Left colon (tissue), 2 donors: ENCODE data around the gene BHMT2. TPM values are rescaled to one million over a fixed set of nuclear protein-coding genes. Genes with fewer than 3 reads are reported as not detected.

Experiments
- ATAC-seq: fragments of 200-7000 bp; cut with Tn5 transposase; one replicate; pipeline ENCODE4 v1.9.1; 2020; ENCODE audit warnings: mild to moderate bottlenecking, moderate library complexity
- DNase-seq, 2 donors: peaks; one replicate each; pipeline ENCODE4 v3.0.0-alpha.2; 2020
- intact Hi-C, 2 donors: fragments of 100-400 bp; cut with DNase I in 1 of 2; cut with micrococcal nuclease in 1 of 2; formaldehyde crosslinking; loops; one replicate each; pipeline versions ENCODE4 v1.11.2 to v1.14.0; 2022; cut with DNase I, micrococcal nuclease
- total RNA-seq, 2 donors: library from RNA; stranded (reverse); fragmentation: NEBNext Ultra II Directional; extraction: Animal tissue kit (Norgen Biotek cat#: 25700); gene quantifications; one replicate each; pipeline ENCODE4 v1.2.1, GENCODE V29; 2021
- donor health status: DM: no; HTN: no; CAD: no.
- donor health status: DM: yes; HTN: yes; CAD: no.

BHMT2 gene
- total RNA-seq, 2 donors from 2014 or later, result 0.98 to 1.6 TPM

DNA sequence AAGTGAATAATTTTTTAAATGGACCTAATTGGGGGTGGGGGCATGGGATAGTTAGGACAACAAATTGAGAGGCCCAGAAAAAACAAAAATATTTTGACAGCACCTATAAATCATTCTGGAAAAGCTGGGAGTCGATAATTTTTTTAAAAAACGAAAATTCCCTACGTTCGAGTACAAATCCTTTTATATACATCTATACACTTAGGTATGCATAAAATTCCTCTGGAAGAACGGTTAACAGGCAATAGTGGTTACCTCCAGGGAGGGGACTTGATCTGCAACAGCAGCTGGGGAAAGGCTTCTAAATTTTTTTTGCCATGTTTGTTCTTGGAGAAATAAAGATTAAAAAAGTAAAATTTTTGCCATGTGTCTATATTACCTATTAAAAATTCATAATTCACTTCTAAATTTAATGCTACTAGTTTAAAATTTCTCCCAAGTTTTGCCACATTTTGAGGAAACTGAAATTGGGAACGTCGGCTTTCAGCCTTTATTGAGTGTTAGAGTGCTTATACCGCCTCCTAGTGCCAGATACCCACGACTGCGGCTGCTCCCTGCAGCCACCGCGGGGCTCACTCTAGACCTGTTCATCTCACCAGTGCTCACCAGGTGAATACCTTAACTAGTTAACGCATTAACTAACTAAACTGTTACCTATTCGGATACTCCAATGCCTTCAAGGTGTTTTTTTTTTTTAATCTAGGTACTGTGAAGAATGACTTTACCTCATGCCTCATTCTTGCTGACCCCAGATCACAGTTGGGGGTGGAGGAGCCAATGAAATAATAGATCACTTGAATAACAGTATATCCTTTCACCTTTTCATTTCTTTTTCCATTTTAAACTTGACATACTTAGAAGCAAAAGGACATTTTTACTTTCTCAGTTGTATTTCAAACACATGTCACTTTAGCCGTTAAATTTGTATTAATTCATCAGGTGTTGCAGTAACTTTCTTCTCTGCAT lies 40.2 kb downstream of the BHMT2 start:
- ATAC-seq (peak; percentile 44), DNase-seq (peak in 1 of 2 donors; percentile 36)
- intact Hi-C loops, result no loop called here

GRCh38 chr5:79111387-79111959 lies 41.9 kb downstream of the BHMT2 start, which contains the start of gene BHMT:
BHMT (plus strand) TSS chr5:79111809; CDS start chr5:79111886, 77 bp downstream.
- DNase-seq (no peak), ATAC-seq (peak; percentile 51)
- intact Hi-C loops, result no loop called here

GRCh38 chr5:79111960-79112702 lies 42.6 kb downstream of the BHMT2 start:
- peak; percentile 47 for ATAC-seq
- intact Hi-C loops, result no loop called here
- no peak for DNase-seq

- ATAC-seq (no peak), DNase-seq (no peak)
- intact Hi-C loops, result no loop called here
These were observed 43.1 kb downstream of the BHMT2 start for GRCh38 chr5:79112703-79113058.

- ATAC-seq (no peak), DNase-seq (no peak)
- intact Hi-C loops, result no loop called here
These were observed 49.9 kb downstream of the BHMT2 start for GRCh38 chr5:79119486-79119885.

- ATAC-seq (no peak), DNase-seq (no peak)
- intact Hi-C loops, result no loop called here
These were observed 50.7 kb downstream of the BHMT2 start for GRCh38 chr5:79120221-79120620.

GRCh38 chr5:79122973-79123372 lies 53.4 kb downstream of the BHMT2 start:
- ATAC-seq (no peak), DNase-seq (no peak)
- intact Hi-C loops, result no loop called here

GRCh38 chr5:79124607-79125006 lies 55.0 kb downstream of the BHMT2 start:
- DNase-seq (no peak), ATAC-seq (no peak)
- intact Hi-C loops, result no loop called here

DNA sequence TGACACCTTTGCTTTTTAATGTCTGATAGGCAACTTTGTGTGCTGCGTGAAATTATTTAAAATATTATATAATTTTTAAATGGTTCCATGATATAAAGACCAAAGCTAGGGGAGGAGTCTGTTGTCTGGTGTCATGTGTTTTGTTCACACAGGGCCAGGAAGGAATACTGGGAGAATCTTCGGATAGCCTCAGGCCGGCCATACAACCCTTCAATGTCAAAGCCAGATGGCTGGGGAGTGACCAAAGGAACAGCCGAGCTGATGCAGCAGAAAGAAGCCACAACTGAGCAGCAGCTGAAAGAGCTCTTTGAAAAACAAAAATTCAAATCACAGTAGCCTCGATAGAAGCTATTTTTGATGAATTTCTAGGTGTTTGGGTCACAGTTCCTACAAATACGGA lies 61.2 kb downstream of the BHMT2 start:
- ATAC-seq (no peak), DNase-seq (no peak)
- intact Hi-C loops, result loop anchor here in 1 of 2 donors (5.0 kb wide), 1 partner anchor 332 kb away; no protein-coding TSS in a partner anchor

DNA sequence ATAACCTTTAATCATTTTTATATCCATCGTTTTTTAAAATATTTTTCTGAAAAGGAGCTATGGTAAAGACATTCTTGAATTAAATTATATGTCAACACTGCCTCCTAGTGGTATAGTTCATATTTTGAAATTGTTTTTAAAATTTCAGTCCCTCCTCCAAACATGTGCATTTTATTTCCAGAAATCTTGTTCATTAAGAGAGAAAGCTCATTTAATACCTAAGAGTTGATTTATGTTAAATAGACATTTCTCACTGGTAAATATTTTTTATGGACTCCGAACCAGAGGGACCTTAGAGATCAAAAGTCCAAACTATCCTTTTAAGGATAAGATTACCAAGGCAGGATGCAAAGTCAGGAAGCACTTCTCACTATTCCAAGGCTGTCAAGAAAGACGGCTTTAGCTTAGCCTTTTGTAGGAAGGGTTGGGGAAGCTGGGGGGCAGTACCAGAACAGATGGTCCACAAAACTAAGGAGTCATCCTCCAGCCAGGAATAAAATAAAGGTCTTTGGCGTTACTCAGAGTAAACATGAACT lies 63.6 kb downstream of the BHMT2 start:
- intact Hi-C loops, result loop anchor here in 1 of 2 donors (2.0 to 5.0 kb wide), 2 partner anchors 108 to 329 kb away; no protein-coding TSS in a partner anchor
- DNase-seq (peak in 1 of 2 donors; percentile 5), ATAC-seq (peak; percentile 58)

DNA sequence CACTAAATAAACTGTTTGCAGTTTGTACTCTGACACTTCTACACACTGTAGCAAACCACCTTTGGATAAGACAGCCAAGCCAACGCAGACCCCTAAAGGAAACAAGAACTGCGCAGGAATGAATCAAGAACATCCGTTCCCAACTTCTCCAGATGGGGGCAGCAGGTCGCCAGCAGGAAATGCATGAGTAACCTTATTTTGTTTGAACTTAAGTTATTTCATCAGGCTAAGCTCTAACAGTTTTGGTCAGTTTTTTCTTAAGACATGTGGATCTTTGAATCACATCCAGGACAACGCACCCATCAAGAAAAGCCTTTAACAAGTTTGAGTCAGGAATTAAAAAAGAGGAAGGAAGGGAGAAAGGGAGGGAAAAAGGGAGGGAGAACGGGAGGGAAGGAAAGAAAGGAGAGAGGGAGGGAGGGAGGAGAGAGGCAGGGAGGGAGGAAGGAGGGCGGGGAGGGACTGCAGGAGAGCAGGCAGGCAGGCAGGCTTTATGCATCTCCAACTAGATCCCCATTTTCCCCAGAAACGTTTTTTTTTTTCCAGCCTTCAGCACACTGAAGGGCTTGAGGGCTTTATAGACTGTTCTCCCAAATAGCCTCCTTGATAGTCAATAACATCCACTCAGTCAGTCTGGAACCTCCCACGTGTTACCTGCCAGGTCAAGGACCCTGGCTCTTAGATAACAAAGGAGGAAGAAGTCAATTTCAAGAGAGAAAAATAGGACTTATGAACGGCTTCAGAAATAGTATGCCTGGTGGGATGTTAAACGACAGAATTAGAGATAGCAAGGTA lies 64.3 kb downstream of the BHMT2 start:
- DNase-seq (peak; percentile 38 to 76), ATAC-seq (peak; percentile 79)
- intact Hi-C loops, result loop anchor here in 1 of 2 donors (2.0 to 5.0 kb wide), 2 partner anchors 109 to 328 kb away; no protein-coding TSS in a partner anchor

GRCh38 chr5:79135790-79136553 lies 66.4 kb downstream of the BHMT2 start:
- ATAC-seq (no peak), DNase-seq (no peak)
- intact Hi-C loops, result no loop called here

DNA sequence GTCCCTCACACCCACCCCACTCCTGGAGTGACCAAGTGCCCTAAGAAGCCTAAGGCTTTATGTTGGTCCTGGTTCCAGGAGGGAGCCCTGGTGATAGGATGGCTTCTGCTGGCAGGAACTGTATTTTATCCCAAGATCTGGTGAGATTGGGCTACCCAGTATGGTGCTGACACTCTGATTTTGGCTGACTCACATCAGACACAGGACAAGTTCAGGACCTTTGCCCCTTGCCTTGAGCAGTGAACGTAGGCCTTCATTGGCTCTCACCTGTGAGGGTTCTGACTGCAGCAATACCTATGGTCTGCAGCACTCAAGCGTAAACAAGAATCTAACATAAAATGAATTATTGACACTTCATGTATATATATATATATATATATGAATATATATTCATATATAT lies 67.1 kb downstream of the BHMT2 start:
- intact Hi-C loops, result no loop called here
- no peak for DNase-seq
- ATAC-seq, result no peak

Other genes starting within 250 kb of the BHMT2 start
- gene ARSB, start 84.5 kb upstream of the BHMT2 start, total RNA-seq, result 1 to 10 TPM; 8.2 to 9.7 TPM
- gene DMGDH, start 93 bp upstream of the BHMT2 start, total RNA-seq, result under 1 TPM; 0.95 TPM
- gene BHMT, start 42.0 kb downstream of the BHMT2 start, total RNA-seq, result under 1 TPM in 1 of 2 donors, not detected in 1; 0.28 TPM
- 1 to 10 TPM; 4.5 to 9.2 TPM for gene JMY, start 166.4 kb downstream of the BHMT2 start, total RNA-seq